BLaER1 (cell line): ENCODE measurements around the gene TBC1D1.
A peak's percentile ranks its signal among the peaks of the same experiment; 100 is the strongest.

Experiments
- H3K27ac ChIP-seq: shearing (Covaris generic); formaldehyde crosslinking; 2 replicates; pipeline ENCODE4 v1.8.1; 2022
- H3K27me3 ChIP-seq: shearing (Covaris generic); formaldehyde crosslinking; 2 replicates; pipeline ENCODE4 v1.8.1; 2022
- H3K36me3 ChIP-seq: shearing (Covaris generic); formaldehyde crosslinking; 2 replicates; pipeline ENCODE4 v1.8.1; 2022
- H3K4me1 ChIP-seq: shearing (Covaris generic); formaldehyde crosslinking; 2 replicates; pipeline ENCODE4 v1.8.1; 2022
- H3K4me2 ChIP-seq: shearing (Covaris generic); formaldehyde crosslinking; 2 replicates; pipeline ENCODE4 v1.8.1; 2022
- H3K4me3 ChIP-seq: shearing (Covaris generic); formaldehyde crosslinking; 2 replicates; pipeline ENCODE4 v1.8.1; 2022
- H3K9ac ChIP-seq: shearing (Covaris generic); formaldehyde crosslinking; 2 replicates; pipeline ENCODE4 v1.8.1; 2022
- H3K9me3 ChIP-seq: shearing (Covaris generic); formaldehyde crosslinking; 2 replicates; pipeline ENCODE4 v1.8.1; 2022
- H4K20me1 ChIP-seq: shearing (Covaris generic); formaldehyde crosslinking; 2 replicates; pipeline ENCODE4 v1.8.1; 2022
- Cebpa-rat ChIP-seq: shearing (Covaris generic); IDR thresholded peaks from 2 replicates; pipeline ENCODE4 v1.8.1; 2022

TBC1D1 gene

DNA sequence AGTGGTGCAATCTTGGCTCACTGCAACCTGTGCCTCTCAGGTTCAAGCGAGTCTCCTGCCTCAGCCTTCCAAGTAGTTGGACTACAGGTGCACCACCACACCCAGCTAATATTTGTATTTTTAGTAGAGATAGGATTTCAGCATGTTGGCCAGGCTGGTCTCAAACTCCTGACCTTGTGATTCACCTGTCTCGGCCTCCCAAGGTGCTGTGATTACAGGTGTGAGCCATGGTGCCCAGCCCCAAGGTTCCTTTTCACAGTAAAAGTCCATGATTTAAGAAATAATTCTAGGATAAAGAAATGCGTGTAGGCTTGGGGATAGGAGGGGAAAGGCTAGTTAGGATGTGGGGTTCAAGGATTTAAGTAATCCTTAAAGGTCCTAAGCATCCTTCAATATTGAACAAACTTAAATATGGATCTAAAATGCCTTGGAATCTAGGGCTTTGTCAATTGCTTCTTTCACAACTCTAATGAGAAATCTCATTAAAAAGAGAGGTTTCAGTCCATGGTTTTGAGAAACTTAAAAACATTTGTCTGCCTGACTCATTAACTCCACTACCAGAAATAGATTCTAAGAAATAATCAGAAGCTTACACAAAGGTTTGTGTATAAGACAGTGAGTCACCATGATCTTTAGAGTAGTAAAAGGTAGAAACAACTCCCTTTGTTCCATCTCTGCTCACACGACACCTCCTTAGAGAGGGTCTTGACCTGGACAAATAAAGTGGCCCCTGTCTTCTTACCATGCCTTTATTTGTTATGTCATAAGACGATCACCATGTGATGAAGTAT lies 272.5 kb downstream of the TBC1D1 start:
- Histone ChIP-seq H3K36me3 (no peaks in the 10 kb centered on the region), H3K27ac (no peak overlapping the region), H3K9me3 (peaks cover 23% of the 10 kb centered on the region), H4K20me1 (no peaks in the 10 kb centered on the region), H3K27me3 (no peaks in the 10 kb centered on the region), H3K4me3 (no peak overlapping the region), H3K9ac (no peak overlapping the region), H3K4me2 (no peak overlapping the region), H3K4me1 (peaks cover 12% of the 10 kb centered on the region)
- no peak for TF ChIP-seq Cebpa-rat

DNA sequence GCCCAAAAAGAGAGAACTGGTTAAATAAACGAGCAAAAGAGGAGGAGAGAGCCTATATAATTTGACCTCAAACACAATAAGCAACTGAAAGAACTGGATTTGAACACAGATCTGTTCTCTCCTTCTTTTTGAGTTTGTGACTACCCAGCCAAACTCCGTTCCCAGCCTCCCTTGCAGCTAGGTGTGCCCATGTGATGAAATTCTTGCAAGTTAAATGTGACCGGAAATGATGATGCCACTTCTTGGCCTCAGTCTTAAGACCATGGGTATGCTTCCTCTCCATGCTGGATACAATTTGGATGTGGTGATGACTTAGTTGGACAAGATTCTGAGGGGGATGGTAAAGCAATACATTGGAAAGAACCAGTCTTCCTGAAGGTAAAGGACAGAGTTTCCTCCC lies 273.5 kb downstream of the TBC1D1 start:
- Histone ChIP-seq H3K27me3 (no peaks in the 10 kb centered on the region), H3K4me2 (no peak overlapping the region), H3K4me3 (no peak overlapping the region), H3K4me1 (peaks cover 12% of the 10 kb centered on the region), H3K36me3 (no peaks in the 10 kb centered on the region), H3K9me3 (peaks cover 23% of the 10 kb centered on the region), H3K9ac (no peak overlapping the region), H3K27ac (no peak overlapping the region), H4K20me1 (no peaks in the 10 kb centered on the region)
- TF ChIP-seq Cebpa-rat = no peak

DNA sequence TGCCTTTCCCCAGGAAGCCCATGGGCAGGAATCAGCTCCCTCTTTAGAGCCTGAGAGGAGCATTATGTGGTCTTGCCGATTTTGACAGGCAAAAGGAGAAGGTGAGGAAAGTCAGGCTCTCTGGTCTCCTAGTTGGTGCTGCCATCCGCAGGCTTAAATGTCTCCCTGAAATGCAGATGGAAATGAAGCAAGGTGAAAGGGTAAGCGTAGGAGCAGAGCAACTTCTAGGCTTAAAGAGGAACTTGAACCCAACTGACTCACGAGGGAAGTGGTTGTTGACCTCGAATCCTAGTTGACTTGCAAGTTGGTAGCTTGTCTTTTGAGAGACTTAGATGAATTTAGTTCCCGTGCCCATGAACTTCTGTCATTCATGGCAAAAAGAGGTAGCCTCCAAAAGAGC lies 275.2 kb downstream of the TBC1D1 start:
- no peaks in the 10 kb centered on the region for H4K20me1 ChIP-seq
- no peaks in the 10 kb centered on the region for H3K27me3 ChIP-seq
- H3K9ac ChIP-seq = no peak overlapping the region
- H3K4me2 ChIP-seq = no peak overlapping the region; the same call in 1 of the 2 replicates
- H3K27ac ChIP-seq = no peak overlapping the region
- no peaks in the 10 kb centered on the region for H3K36me3 ChIP-seq
- H3K9me3 ChIP-seq = peaks cover 23% of the 10 kb centered on the region
- H3K4me3 ChIP-seq = no peak overlapping the region
- no peak for TF ChIP-seq Cebpa-rat
- H3K4me1 ChIP-seq = peaks cover 12% of the 10 kb centered on the region

DNA sequence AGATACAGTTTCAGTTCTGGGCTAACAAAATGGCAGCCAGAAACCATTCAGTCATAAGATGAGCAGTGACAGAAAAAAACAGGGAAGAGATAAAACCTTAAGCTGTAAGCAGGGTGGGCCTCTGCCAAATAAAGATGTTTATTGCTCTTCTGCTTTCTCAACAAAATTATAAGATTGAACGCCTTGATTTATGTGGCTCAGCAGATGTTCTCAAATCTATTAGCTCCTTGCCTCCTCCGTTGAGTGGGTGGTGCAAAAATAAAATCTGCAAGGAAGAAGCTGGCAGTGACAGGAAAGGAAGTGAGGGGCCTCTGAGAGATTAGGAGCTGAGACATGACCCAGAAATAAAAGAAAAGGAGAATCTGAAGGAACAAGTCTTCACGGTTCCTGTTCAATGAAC lies 275.9 kb downstream of the TBC1D1 start:
- TF ChIP-seq Cebpa-rat = no peak
- Histone ChIP-seq H3K27ac (no peak overlapping the region), H3K36me3 (no peaks in the 10 kb centered on the region), H4K20me1 (no peaks in the 10 kb centered on the region), H3K4me1 (peaks cover 12% of the 10 kb centered on the region), H3K27me3 (no peaks in the 10 kb centered on the region), H3K4me3 (no peak overlapping the region), H3K9ac (no peak overlapping the region), H3K4me2 (peak overlapping the region; percentile 15), H3K9me3 (peaks cover 27% of the 10 kb centered on the region)

DNA sequence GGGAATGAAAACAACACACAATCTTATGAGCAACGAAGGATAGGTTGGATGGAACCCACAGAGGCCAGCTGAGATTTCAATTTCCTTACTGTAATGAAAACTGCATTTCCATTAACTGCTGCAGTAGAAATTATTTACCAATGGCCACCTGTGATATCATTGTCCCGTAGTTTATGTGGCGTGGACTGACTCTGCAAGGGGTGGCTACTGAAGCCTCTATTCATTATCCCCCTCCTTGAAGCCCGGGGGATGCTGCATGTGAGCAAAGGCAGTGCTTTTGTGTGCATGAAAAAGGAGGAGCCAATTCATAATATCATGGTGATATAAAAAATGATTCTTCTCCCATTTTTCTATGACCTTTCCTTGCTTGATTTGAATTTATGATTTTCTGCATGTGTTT lies 277.1 kb downstream of the TBC1D1 start:
- no peak overlapping the region for H3K4me3 ChIP-seq
- peaks cover 33% of the 10 kb centered on the region for H3K9me3 ChIP-seq
- no peaks in the 10 kb centered on the region for H4K20me1 ChIP-seq
- H3K4me1 ChIP-seq = peaks cover 12% of the 10 kb centered on the region
- H3K4me2 ChIP-seq = no peak overlapping the region
- TF ChIP-seq Cebpa-rat = no peak
- H3K36me3 ChIP-seq = no peaks in the 10 kb centered on the region
- no peak overlapping the region for H3K27ac ChIP-seq
- H3K27me3 ChIP-seq = no peaks in the 10 kb centered on the region
- H3K9ac ChIP-seq = no peak overlapping the region

DNA sequence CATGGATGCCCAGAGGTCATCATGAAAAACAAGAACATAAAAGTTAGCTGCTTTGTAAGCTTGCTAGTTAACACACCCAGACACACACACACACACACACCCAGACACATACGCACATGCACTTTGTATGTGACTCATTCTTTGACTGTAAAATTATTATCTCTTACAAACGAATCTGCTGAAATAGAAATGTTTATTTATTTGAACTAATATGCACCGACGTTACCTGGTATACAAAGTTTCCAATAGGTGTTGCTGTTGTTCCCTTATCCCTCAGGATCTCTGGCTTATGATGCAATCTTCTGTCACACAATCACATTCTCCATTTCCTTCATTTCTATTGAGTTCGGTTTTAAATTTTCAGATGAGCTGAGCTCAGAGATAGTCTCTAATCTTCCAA lies 278.6 kb downstream of the TBC1D1 start:
- no peak overlapping the region for H3K4me2 ChIP-seq

DNA sequence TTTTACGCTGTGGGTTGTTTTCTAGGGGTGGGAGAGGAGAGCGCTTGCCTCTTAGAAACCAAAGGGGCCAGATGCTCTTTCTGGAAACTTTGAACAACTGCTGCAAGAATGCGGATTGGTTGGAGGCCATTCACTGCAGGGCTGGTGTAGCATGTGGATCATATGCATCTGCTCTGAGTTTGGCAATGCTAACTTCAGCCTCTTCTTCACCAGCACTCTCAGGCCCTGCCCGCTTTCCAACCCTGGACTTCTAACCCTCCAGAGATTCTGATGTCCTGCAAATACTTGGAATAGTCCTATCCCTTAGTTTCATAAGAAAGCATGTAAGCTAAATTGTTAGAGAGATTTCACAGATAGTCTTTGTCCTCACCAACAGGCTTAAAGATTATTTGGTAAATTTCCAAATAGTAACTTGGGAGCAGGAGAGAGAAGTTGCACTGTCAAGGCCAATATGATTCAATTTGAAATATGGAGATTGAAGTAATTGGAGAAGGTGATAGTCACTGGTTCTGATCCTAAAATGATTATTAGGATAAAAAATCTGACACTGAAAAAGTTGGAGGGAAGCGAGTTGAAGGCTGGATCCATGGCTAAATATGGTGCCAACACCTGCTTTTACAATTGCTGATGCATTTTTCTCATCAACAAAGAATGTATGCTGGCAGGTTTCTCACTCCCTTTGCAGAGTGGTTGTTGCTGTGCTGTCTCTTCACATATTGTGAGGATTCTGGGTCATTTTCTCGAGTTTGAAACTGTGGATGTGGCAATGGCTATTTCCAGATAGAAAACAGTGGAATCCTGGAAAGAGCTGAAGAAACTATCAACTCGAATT lies 279.7 kb downstream of the TBC1D1 start:
- Histone ChIP-seq H3K9me3 (peaks cover 16% of the 10 kb centered on the region), H4K20me1 (no peaks in the 10 kb centered on the region), H3K4me2 (no peak overlapping the region), H3K4me3 (no peak overlapping the region), H3K9ac (no peak overlapping the region), H3K36me3 (no peaks in the 10 kb centered on the region), H3K27ac (no peak overlapping the region), H3K27me3 (no peaks in the 10 kb centered on the region), H3K4me1 (peaks cover 31% of the 10 kb centered on the region)
- TF ChIP-seq Cebpa-rat = no peak

More for the DNA sequence above, 278.6 kb downstream of the TBC1D1 start:
- H3K4me1 ChIP-seq = peaks cover 21% of the 10 kb centered on the region
- no peak for TF ChIP-seq Cebpa-rat
- H3K4me3 ChIP-seq = no peak overlapping the region
- H3K27ac ChIP-seq = no peak overlapping the region
- H3K9me3 ChIP-seq = peaks cover 27% of the 10 kb centered on the region
- no peaks in the 10 kb centered on the region for H4K20me1 ChIP-seq
- no peak overlapping the region for H3K9ac ChIP-seq
- no peaks in the 10 kb centered on the region for H3K27me3 ChIP-seq
- H3K36me3 ChIP-seq = no peaks in the 10 kb centered on the region

DNA sequence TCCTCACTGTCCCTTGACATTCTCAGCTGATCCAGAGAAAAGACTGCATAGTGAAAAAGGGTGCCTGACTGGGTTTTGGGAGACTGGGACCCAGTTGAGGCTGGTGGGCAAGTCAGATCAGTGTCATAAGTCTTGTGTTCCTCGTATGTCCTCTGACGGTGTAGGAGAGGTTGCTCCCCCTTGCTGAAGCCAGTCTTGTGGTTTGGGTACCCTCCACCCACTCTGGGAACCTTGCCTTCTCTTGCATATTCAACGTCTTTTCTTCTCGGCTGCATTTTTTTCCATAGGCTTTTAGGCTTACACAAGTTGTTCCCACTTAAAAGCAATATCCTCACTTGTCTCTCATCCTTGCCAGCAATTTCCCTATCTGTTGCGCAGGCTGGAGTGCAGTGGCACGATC lies 281.2 kb downstream of the TBC1D1 start:
- Histone ChIP-seq H4K20me1 (no peaks in the 10 kb centered on the region), H3K36me3 (no peaks in the 10 kb centered on the region), H3K9me3 (peaks cover 11% of the 10 kb centered on the region), H3K9ac (no peak overlapping the region), H3K27ac (no peak overlapping the region), H3K4me3 (no peak overlapping the region), H3K4me2 (no peak overlapping the region), H3K4me1 (peaks cover 35% of the 10 kb centered on the region), H3K27me3 (no peaks in the 10 kb centered on the region)
- no peak for TF ChIP-seq Cebpa-rat

DNA sequence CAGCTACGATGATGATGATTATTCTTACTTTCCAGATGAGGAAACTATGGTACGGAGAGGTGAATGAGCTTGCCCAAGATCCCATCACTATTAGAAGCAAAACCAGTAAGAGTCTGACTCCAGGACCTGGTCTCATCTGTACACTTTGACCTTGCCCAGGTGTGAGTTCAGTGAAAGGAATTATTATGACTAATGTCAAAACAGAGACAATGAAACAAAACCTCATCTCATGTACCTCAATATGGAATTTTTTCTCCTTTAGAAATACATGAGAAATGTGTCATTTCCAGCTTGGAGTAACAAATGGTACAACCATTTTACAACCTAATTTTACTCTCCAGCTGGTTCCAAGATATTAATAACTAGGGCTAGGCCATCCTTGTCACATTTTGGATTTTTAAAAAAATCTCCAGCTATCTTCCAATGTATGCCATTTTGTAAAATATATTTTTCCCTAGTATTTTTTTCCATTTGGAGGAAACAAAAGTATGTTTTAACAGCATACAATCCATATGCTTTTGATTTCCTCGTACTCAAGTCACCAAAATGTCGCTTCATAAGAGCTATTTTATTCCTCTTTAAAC lies 283.1 kb downstream of the TBC1D1 start:
- H3K36me3 ChIP-seq = no peaks in the 10 kb centered on the region
- H3K9ac ChIP-seq = no peak overlapping the region
- peaks cover 11% of the 10 kb centered on the region for H3K9me3 ChIP-seq
- H4K20me1 ChIP-seq = no peaks in the 10 kb centered on the region
- peaks cover 54% of the 10 kb centered on the region for H3K4me1 ChIP-seq
- no peak overlapping the region for H3K27ac ChIP-seq
- H3K4me2 ChIP-seq = peak overlapping the region; percentile 45
- H3K27me3 ChIP-seq = no peaks in the 10 kb centered on the region
- no peak for TF ChIP-seq Cebpa-rat
- no peak overlapping the region for H3K4me3 ChIP-seq

DNA sequence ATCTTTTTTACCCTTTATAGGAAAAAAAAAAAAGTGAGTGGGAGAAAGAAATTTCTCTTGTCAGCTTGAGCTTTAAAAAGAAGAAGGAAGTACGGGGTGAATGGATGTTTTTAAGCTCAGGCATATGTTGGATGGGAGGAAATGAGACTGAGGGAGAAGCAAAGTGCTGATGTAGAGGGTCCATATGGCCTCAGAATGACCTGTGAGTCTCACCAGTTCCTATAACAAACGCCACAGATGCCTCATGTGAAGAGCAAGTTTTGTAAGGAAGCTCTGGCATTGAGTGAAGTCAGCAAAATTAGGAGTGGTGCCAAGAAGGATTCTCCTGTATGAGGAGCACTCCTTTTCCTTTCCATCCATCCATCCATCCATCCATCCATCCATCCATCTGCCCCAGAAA lies 283.9 kb downstream of the TBC1D1 start:
- Histone ChIP-seq H3K36me3 (no peaks in the 10 kb centered on the region), H3K4me1 (peaks cover 55% of the 10 kb centered on the region), H3K9ac (no peak overlapping the region), H3K9me3 (peaks cover 11% of the 10 kb centered on the region), H4K20me1 (no peaks in the 10 kb centered on the region), H3K4me3 (no peak overlapping the region), H3K27me3 (no peaks in the 10 kb centered on the region), H3K27ac (no peak overlapping the region), H3K4me2 (peak overlapping the region; percentile 45)
- TF ChIP-seq Cebpa-rat = no peak
